Endothelial cell of umbilical vein (primary cell): ENCODE measurements around the gene GFOD1. TPM values are rescaled to one million over a fixed set of nuclear protein-coding genes. Genes with fewer than 3 reads are reported as not detected.
A peak's percentile ranks its signal among the peaks of the same experiment; 100 is the strongest.

ENCODE experiments used
- BruUV-seq: library from RNA; stranded (reverse); fragments of 400-500 nt; replicated peaks from 2 replicates; lab custom pipeline; 2021; lab: Mats Ljungman, UMichigan
- CTCF ChIA-PET: fragments of 300-600, 350-600 bp; sonication (Branson Sonifier 250); formaldehyde crosslinking; loops from one replicate; lab custom pipeline; 2021; ENCODE audit warnings: antibody characterized with exemption, inconsistent platforms; lab: Charles Lee
- POLR2A ChIA-PET: fragments of 300-600, 350-600 bp; sonication (Branson Sonifier 250); formaldehyde crosslinking; loops from one replicate; lab custom pipeline; 2021; ENCODE audit warnings: antibody characterized with exemption, inconsistent platforms; lab: Charles Lee
- DNase-seq: peaks from one replicate; pipeline ENCODE4 v3.0.0-alpha.2; 2011; ENCODE audit warnings: low read depth, low spot score
- FAIRE-seq: peaks from 2 replicates; lab custom pipeline; 2011; peaks lifted over from hg19 to GRCh38; lab: Jason Lieb, UNC
- H2AFZ ChIP-seq: 2 replicates; pipeline ENCODE4 v1.6.0; 2012; ENCODE audit warnings: low read depth, low read length, control low read depth, inconsistent platforms
- H3K27ac ChIP-seq: 2 replicates; pipeline ENCODE4 v1.5.1; 2011; ENCODE audit warnings: low read depth, mild to moderate bottlenecking, control low read depth, low read length, moderate library complexity; ENCODE audit not compliant: insufficient read depth
- H3K27me3 ChIP-seq, 2 experiments: 2 replicates each; pipeline versions ENCODE4 v1.6.0 to v1.6.1; 2011; ENCODE audit warnings: low read length in 2 of 2, mixed read lengths in 1 of 2; ENCODE audit not compliant: control insufficient read depth in 2 of 2, insufficient read depth in 2 of 2
- H3K36me3 ChIP-seq, 2 experiments: 2 replicates in 1 of 2; 3 replicates in 1 of 2; pipeline ENCODE4 v1.5.1; 2011; ENCODE audit warnings: low read length in 2 of 2, mild to moderate bottlenecking in 1 of 2, moderate library complexity in 1 of 2; ENCODE audit not compliant: control insufficient read depth in 2 of 2, insufficient read depth in 2 of 2; ENCODE audit errors: extremely low read depth in 1 of 2
- H3K4me1 ChIP-seq: 3 replicates; pipeline ENCODE4 v1.5.1; 2011; ENCODE audit warnings: mild to moderate bottlenecking, low read length; ENCODE audit not compliant: control insufficient read depth, insufficient read depth; ENCODE audit errors: extremely low read depth
- H3K4me2 ChIP-seq: 2 replicates; pipeline ENCODE4 v1.6.1; 2011; ENCODE audit warnings: low read length, control low read depth, mixed read lengths; ENCODE audit not compliant: insufficient read depth
- H3K4me3 ChIP-seq, 3 experiments: fragments of 200-600 bp in 1 of 3; sonication (generic), shearing (Covaris generic) in 1 of 3; replicated peaks in 1 of 3; 2 replicates each; pipeline ENCODE4 v1.5.1; 2011 to 2016; ENCODE audit warnings: control low read depth in 3 of 3, low read length in 3 of 3, mild to moderate bottlenecking in 2 of 3, inconsistent platforms in 1 of 3, low read depth in 1 of 3, moderate library complexity in 1 of 3; ENCODE audit not compliant: insufficient read depth in 1 of 3
- H3K79me2 ChIP-seq: 2 replicates; pipeline ENCODE4 v1.6.0; 2012; ENCODE audit warnings: low read length, inconsistent platforms; ENCODE audit not compliant: control insufficient read depth, insufficient read depth
- H3K9ac ChIP-seq: replicated peaks from 2 replicates; pipeline ENCODE3; 2011; ENCODE audit warnings: low read length, control low read depth; ENCODE audit not compliant: insufficient read depth; ENCODE audit errors: extremely low read depth
- H3K9me1 ChIP-seq: replicated peaks from 3 replicates; pipeline ENCODE4 v1.6.0; 2011; ENCODE audit warnings: mild to moderate bottlenecking, low read length; ENCODE audit not compliant: control insufficient read depth, insufficient read depth; ENCODE audit errors: extremely low read depth
- H3K9me3 ChIP-seq: replicated peaks from 2 replicates; pipeline ENCODE4 v1.5.1; 2012; ENCODE audit warnings: low read length, inconsistent platforms; ENCODE audit not compliant: control insufficient read depth, insufficient read depth
- H4K20me1 ChIP-seq: replicated peaks from 2 replicates; pipeline ENCODE3; 2011; ENCODE audit warnings: mild to moderate bottlenecking, low read length; ENCODE audit not compliant: control insufficient read depth, insufficient read depth; ENCODE audit errors: extremely low read depth
- FOS ChIP-seq: IDR thresholded peaks from 2 replicates; pipeline ENCODE4 v1.6.1; 2011; ENCODE audit warnings: mild to moderate bottlenecking, low read length, moderate library complexity, borderline replicate concordance; ENCODE audit not compliant: insufficient read depth
- GATA2 ChIP-seq: IDR thresholded peaks from 2 replicates; pipeline ENCODE4 v1.7.0; 2011; ENCODE audit warnings: low read depth, mild to moderate bottlenecking, moderate library complexity, mixed read lengths, low read length; ENCODE audit not compliant: insufficient read length, insufficient read depth
- JUN ChIP-seq: IDR thresholded peaks from 2 replicates; pipeline ENCODE4 v1.6.1; 2011; ENCODE audit warnings: borderline replicate concordance, low read depth; ENCODE audit not compliant: insufficient read length, insufficient read depth
- MYC ChIP-seq: IDR thresholded peaks from one replicate; pipeline ENCODE4 v1.6.1; 2011; ENCODE audit warnings: mild to moderate bottlenecking, low read depth, low read length
- POLR2AphosphoS5 ChIP-seq: IDR thresholded peaks from 2 replicates; pipeline ENCODE4 v1.6.1; 2012; ENCODE audit warnings: low read depth, mild to moderate bottlenecking, control low read depth, low read length, moderate library complexity; ENCODE audit not compliant: insufficient read depth
- dilution Hi-C: fragments of 300-500 bp; cut with MboI; formaldehyde crosslinking; loops from one replicate; pipeline ENCODE4 v1.15.0; 2019; ENCODE audit warnings: low sequenced_read_pairs; ENCODE audit not compliant: extremely low pct_ligation_motif_present
- intact Hi-C: fragments of 100-400 bp; cut with micrococcal nuclease; formaldehyde crosslinking; loops from one replicate; pipeline ENCODE4 v1.10.0; 2022
- polyA plus RNA-seq, 4 experiments: library from polyadenylated mRNA; depleted of rRNA in 3 of 4; stranded (reverse) in 3 of 4; unstranded in 1 of 4; fragments of >200 nt; gene quantifications; 2 replicates each; pipeline versions ENCODE4 v1.2.1 to v1.2.3, GENCODE V29; 2011 to 2012; ENCODE audit warnings: missing spikeins in 1 of 4
- total RNA-seq: library from RNA; stranded (reverse); gene quantifications from 2 replicates; pipeline ENCODE4 v1.2.3, GENCODE V29; 2021
- TF ChIP-seq, protein P1 (sequence below), 2 donors: IDR thresholded peaks; 1 replicate in 1 of 2; 2 replicates in 1 of 2; pipeline ENCODE4 v1.5.1; 2011; ENCODE audit warnings: low read length in 2 of 2, mild to moderate bottlenecking in 2 of 2, moderate library complexity in 2 of 2, control low read depth in 1 of 2, inconsistent platforms in 1 of 2, low read depth in 1 of 2; ENCODE audit not compliant: insufficient read depth in 1 of 2; ENCODE audit errors: extremely low read depth in 1 of 2

The GFOD1 gene
- total and polyA plus RNA-seq, 2 donors (not counting 3 experiments of a cell fraction or from before 2014, with no cell fraction given) = 12.1 to 24.1 TPM

DNA sequence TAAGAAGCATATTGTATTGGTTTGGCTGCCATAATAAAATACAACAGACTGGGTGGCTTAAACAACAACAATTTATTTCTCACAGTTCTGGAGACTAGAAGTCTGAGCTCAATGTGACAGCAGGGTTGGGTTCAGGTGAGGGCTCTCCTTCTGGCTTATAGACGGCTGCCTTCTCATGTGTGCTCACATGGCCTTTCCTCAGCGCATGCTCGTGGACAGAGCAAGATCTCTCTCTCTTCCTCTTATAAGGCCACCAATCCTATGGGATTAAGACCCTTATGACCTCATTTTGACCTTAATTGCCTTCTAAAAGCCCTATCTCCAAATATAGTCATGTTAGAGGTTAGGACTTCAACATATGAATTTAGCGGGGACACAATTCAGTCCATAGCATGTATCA lies 32.4 kb upstream of the GFOD1 start:
- TF ChIP-seq MYC (no peak), FOS (no peak), POLR2AphosphoS5 (no peak)
- TF ChIP-seq, protein P1, sequence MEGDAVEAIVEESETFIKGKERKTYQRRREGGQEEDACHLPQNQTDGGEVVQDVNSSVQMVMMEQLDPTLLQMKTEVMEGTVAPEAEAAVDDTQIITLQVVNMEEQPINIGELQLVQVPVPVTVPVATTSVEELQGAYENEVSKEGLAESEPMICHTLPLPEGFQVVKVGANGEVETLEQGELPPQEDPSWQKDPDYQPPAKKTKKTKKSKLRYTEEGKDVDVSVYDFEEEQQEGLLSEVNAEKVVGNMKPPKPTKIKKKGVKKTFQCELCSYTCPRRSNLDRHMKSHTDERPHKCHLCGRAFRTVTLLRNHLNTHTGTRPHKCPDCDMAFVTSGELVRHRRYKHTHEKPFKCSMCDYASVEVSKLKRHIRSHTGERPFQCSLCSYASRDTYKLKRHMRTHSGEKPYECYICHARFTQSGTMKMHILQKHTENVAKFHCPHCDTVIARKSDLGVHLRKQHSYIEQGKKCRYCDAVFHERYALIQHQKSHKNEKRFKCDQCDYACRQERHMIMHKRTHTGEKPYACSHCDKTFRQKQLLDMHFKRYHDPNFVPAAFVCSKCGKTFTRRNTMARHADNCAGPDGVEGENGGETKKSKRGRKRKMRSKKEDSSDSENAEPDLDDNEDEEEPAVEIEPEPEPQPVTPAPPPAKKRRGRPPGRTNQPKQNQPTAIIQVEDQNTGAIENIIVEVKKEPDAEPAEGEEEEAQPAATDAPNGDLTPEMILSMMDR (IDR thresholded peaks at IDR 0.05; ENCODE audit: extremely low read depth in 1 of 2, insufficient read depth in 1 of 2, low read depth in 1 of 2, low read length in 2 of 2) = no peak
- dilution Hi-C loops (no loop called here), intact Hi-C loops (no loop called here)
- H3K4me3 ChIP-seq = no peak overlapping the region
- no peak for DNase-seq
- H3K27me3 ChIP-seq = no peaks in the 10 kb centered on the region
- CTCF ChIA-PET = interaction anchor here (1.7 kb wide), 1 partner anchor 33 kb away, joined by 4 read pairs; no protein-coding TSS in a partner anchor
- H3K79me2 ChIP-seq = no peaks in the 10 kb centered on the region
- no peak overlapping the region for H3K9ac ChIP-seq
- BruUV-seq = no TSS peak
- H3K27ac ChIP-seq = no peak overlapping the region
- no peak overlapping the region for H2AFZ ChIP-seq
- POLR2A ChIA-PET = no interaction called here
- FAIRE-seq = no peak
- no peaks in the 10 kb centered on the region for H3K9me1 ChIP-seq
- H3K4me2 ChIP-seq = no peak overlapping the region
- no peaks in the 10 kb centered on the region for H3K9me3 ChIP-seq
- H3K4me1 ChIP-seq = peaks cover 23% of the 10 kb centered on the region
- no peaks in the 10 kb centered on the region for H3K36me3 ChIP-seq
- H4K20me1 ChIP-seq = no peaks in the 10 kb centered on the region

DNA sequence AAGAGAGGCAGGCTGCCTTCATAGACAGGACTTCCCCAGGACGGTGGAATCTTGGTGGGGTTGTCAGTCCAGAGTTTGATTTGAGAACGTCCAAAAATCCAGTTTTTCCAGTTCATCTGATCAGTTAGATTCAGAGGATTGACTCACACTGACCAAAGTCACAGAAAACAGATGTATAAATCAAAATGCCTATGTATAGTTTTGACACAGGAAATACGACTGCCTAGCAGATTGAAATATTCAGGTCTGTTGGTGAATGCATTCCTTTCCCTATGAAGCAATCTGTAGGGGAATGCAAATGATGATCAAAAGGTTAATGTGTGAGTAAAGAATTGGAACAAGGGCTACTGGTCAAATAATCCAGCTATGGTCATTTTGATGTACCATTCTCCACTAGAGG lies 29.7 kb upstream of the GFOD1 start:
- Histone ChIP-seq H3K36me3 (no peaks in the 10 kb centered on the region), H3K27ac (peak overlapping the region; percentile 7), H3K9me3 (no peaks in the 10 kb centered on the region), H3K9me1 (no peaks in the 10 kb centered on the region), H3K4me3 (no peak overlapping the region), H3K4me2 (no peak overlapping the region), H3K9ac (no peak overlapping the region), H4K20me1 (no peaks in the 10 kb centered on the region), H3K79me2 (no peaks in the 10 kb centered on the region), H3K4me1 (peaks cover 8% of the 10 kb centered on the region), H2AFZ (no peak overlapping the region), H3K27me3 (no peaks in the 10 kb centered on the region)
- TF ChIP-seq GATA2 (no peak), JUN (no peak)
- CTCF ChIA-PET = interaction anchor here (1.0 kb wide), 1 partner anchor 30 kb away, joined by 3 read pairs; the partner anchor contains the start of gene GFOD1
- intact Hi-C loops (no loop called here), dilution Hi-C loops (no loop called here)
- DNase-seq (peak; percentile 45), FAIRE-seq (peak; percentile 65)
- POLR2A ChIA-PET = no interaction called here
- no TSS peak for BruUV-seq
